ENCODE results near the gene IFITM10.

GRCh38 chr11:1693327-1694063 is 56.9 kb downstream of the IFITM10 start:
- TF ChIP-seq CTCF (IDR thresholded peaks at IDR 0.05; ENCODE audit: low read depth, low read length) (peak; percentile 81), POLR2A (IDR thresholded peaks at IDR 0.05; ENCODE audit: extremely low read depth, insufficient read length) (no peak), MAX (IDR thresholded peaks at IDR 0.05; ENCODE audit: low read depth, low read length) (no peak), MYC (IDR thresholded peaks at IDR 0.05; ENCODE audit: low read depth, low read length) (no peak)

Measured in NB4 (cell line).